ENCODE results near the gene LINC00237. TPM values are rescaled to one million over a fixed set of nuclear protein-coding genes. Genes with fewer than 3 reads are reported as not detected.

The LINC00237 gene
- total RNA-seq, 2 donors from 2014 or later = not detected

DNA sequence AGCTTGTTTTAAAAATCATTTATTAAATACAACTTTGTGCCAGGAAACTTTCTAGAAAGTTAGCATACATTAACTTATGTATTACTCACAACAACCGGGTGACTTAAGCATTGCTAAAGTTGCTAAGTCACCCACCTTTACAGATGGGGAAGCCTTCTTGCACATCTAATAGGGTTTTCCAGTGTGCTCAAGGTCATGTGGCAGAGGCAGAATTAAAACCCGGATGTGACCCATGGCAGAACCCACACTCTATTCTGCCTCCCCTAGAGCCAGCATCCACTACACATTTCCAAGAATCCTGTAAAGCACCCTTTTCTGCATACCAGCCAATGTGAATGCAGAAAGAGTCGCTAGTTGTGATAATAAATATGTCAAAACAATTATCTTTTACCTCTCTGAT is 13.4 kb downstream of the LINC00237 start:
- DNase-seq (no peak), ATAC-seq (no peak)
- Histone ChIP-seq H3K27me3 (no peaks in the 10 kb centered on the region), H3K36me3 (replicated peaks in 1 of 2; ENCODE audit: insufficient read depth in 1 of 2, low read depth in 2 of 2) (no peaks in the 10 kb centered on the region), H3K4me3 (no peak overlapping the region), H3K9me3 (no peaks in the 10 kb centered on the region), H3K4me1 (no peaks in the 10 kb centered on the region), H3K27ac (no peak overlapping the region)
- intact Hi-C loops (cut with DNase I) = no loop called here
- no peak for TF ChIP-seq POLR2A (IDR thresholded peaks at IDR 0.05)
- TF ChIP-seq, protein P1, sequence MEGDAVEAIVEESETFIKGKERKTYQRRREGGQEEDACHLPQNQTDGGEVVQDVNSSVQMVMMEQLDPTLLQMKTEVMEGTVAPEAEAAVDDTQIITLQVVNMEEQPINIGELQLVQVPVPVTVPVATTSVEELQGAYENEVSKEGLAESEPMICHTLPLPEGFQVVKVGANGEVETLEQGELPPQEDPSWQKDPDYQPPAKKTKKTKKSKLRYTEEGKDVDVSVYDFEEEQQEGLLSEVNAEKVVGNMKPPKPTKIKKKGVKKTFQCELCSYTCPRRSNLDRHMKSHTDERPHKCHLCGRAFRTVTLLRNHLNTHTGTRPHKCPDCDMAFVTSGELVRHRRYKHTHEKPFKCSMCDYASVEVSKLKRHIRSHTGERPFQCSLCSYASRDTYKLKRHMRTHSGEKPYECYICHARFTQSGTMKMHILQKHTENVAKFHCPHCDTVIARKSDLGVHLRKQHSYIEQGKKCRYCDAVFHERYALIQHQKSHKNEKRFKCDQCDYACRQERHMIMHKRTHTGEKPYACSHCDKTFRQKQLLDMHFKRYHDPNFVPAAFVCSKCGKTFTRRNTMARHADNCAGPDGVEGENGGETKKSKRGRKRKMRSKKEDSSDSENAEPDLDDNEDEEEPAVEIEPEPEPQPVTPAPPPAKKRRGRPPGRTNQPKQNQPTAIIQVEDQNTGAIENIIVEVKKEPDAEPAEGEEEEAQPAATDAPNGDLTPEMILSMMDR (IDR thresholded peaks at IDR 0.05) = no peak
- 51 to 61% methylated on average over 3 of the region's 3 CpGs for WGBS, 2 donors

GRCh38 chr20:21090721-21091120 is 15.4 kb downstream of the LINC00237 start:
- no peaks in the 10 kb centered on the region for H3K27me3 ChIP-seq
- intact Hi-C loops (cut with DNase I) = no loop called here
- DNase-seq = no peak

DNA sequence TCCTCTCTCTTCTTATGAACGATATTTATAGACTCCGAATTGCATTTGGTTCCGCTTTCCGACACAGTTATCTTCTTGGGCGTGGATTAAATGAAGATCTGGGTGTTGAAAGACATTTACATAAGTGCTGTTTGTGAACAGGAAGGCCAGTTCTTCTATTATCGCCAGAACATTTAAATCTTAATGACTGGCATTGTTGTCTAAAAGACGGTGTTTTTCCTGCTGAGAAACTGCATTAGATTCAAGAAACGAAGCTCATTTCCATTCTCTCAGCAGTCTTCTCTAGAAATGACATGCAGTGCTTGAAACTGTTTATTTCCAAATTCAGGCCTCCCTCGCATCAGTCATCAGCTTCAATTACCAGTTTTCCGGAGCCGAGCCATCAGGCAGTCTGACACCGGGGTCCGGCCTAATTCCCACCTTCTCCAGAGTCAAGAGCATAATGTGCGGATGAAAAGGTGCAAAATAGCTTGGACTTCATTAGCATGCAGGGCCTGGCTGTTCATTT is 16.0 kb downstream of the LINC00237 start:
- ATAC-seq = no peak
- no peak overlapping the region for H3K4me3 ChIP-seq
- no peaks in the 10 kb centered on the region for H3K9me3 ChIP-seq
- no peak overlapping the region for H3K27ac ChIP-seq
- no peaks in the 10 kb centered on the region for H3K36me3 ChIP-seq (replicated peaks in 1 of 2; ENCODE audit: insufficient read depth in 1 of 2, low read depth in 2 of 2)
- 47 to 61% methylated on average over 14 of the region's 14 CpGs for WGBS, 2 donors
- H3K27me3 ChIP-seq = no peaks in the 10 kb centered on the region
- no peaks in the 10 kb centered on the region for H3K4me1 ChIP-seq
- TF ChIP-seq, protein P1 (IDR thresholded peaks at IDR 0.05) = no peak
- TF ChIP-seq POLR2A (IDR thresholded peaks at IDR 0.05) = no peak
- intact Hi-C loops (cut with DNase I) = no loop called here
- no peak for DNase-seq

More at GRCh38 chr20:21090721-21091120, 15.4 kb downstream of the LINC00237 start:
- H3K4me3 ChIP-seq = no peak overlapping the region
- ATAC-seq = no peak
- WGBS, 2 donors = 69 to 71% methylated on average over 11 of the region's 11 CpGs
- no peaks in the 10 kb centered on the region for H3K4me1 ChIP-seq
- no peaks in the 10 kb centered on the region for H3K36me3 ChIP-seq (replicated peaks in 1 of 2; ENCODE audit: insufficient read depth in 1 of 2, low read depth in 2 of 2)
- no peak overlapping the region for H3K27ac ChIP-seq
- no peaks in the 10 kb centered on the region for H3K9me3 ChIP-seq
- TF ChIP-seq, protein P1 (IDR thresholded peaks at IDR 0.05) = no peak
- TF ChIP-seq POLR2A (IDR thresholded peaks at IDR 0.05) = no peak

DNA sequence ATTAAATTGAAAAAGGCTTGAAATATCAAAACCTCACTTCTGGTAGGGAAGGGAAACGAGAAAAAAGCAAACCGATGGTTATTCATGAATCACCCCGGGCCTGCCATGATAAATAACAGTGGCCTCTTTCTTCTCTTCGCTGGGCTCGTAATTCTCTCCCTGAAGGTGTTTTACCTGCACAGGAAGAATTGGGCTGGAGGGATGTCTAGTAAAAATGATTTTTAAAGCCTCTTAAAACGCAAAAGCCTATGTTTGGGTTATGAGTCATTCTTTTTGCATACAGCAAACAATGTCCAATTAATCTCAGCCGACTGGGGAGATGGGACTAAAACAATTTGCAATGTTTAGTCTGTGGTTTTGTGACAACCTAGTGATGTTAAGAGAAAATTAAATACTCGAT is 16.8 kb downstream of the LINC00237 start:
- H3K27me3 ChIP-seq = no peaks in the 10 kb centered on the region
- DNase-seq (no peak), ATAC-seq (no peak)
- H3K36me3 ChIP-seq (replicated peaks in 1 of 2; ENCODE audit: insufficient read depth in 1 of 2, low read depth in 2 of 2) = no peaks in the 10 kb centered on the region
- intact Hi-C loops (cut with DNase I) = no loop called here
- H3K27ac ChIP-seq = no peak overlapping the region
- no peaks in the 10 kb centered on the region for H3K9me3 ChIP-seq
- no peak for TF ChIP-seq POLR2A (IDR thresholded peaks at IDR 0.05)
- TF ChIP-seq, protein P1 (IDR thresholded peaks at IDR 0.05) = no peak
- H3K4me1 ChIP-seq = no peaks in the 10 kb centered on the region
- 31 to 36% methylated on average over 8 of the region's 8 CpGs for WGBS, 2 donors
- H3K4me3 ChIP-seq = no peak overlapping the region

- 68 to 71% methylated on average over 9 of the region's 9 CpGs for WGBS, 2 donors
- Histone ChIP-seq H3K9me3 (no peaks in the 10 kb centered on the region), H3K27me3 (no peaks in the 10 kb centered on the region), H3K4me1 (no peaks in the 10 kb centered on the region), H3K27ac (no peak overlapping the region), H3K4me3 (no peak overlapping the region), H3K36me3 (replicated peaks in 1 of 2; ENCODE audit: insufficient read depth in 1 of 2, low read depth in 2 of 2) (no peaks in the 10 kb centered on the region)
- DNase-seq (no peak), ATAC-seq (no peak)
- TF ChIP-seq, protein P1 (IDR thresholded peaks at IDR 0.05) = no peak
- TF ChIP-seq POLR2A (IDR thresholded peaks at IDR 0.05) = no peak
- intact Hi-C loops (cut with DNase I) = no loop called here
These were observed 18.2 kb downstream of the LINC00237 start for GRCh38 chr20:21087862-21088540.
